Measurements from ENCODE around the gene CSNK2A1.

GRCh38 chr20:444862-445426 is 98.6 kb downstream of the CSNK2A1 start:
- TF ChIP-seq CTCF (IDR thresholded peaks at IDR 0.05; ENCODE audit: low read depth, low read length), result no peak
- no peak for TF ChIP-seq EZH2phosphoT487 (IDR thresholded peaks at IDR 0.05; ENCODE audit: low read depth)
